Effector memory CD4-positive, alpha-beta T cell (primary cell): ENCODE results near the gene ZNF14.
"Not testable (repeated sequence)": the region's sequence is repeated elsewhere in the genome, so short reads cannot be mapped to it uniquely, and the experiment has no call there.

Experiments used
- DNase-seq, 3 donors: peaks; one replicate each; pipeline ENCODE4 v3.0.0-alpha.2; 2020
- H3K27ac ChIP-seq: 2 replicates; pipeline ENCODE4 v1.7.0; 2013; ENCODE audit warnings: mild to moderate bottlenecking, low read length, moderate library complexity; ENCODE audit not compliant: insufficient read depth, poor library complexity, severe bottlenecking
- H3K27me3 ChIP-seq: replicated peaks from 2 replicates; pipeline ENCODE4 v1.7.0; 2013; ENCODE audit warnings: mild to moderate bottlenecking, low read length; ENCODE audit not compliant: insufficient read depth, control insufficient read depth, poor library complexity, severe bottlenecking
- H3K36me3 ChIP-seq: 2 replicates; pipeline ENCODE4 v1.7.0; 2013; ENCODE audit warnings: mild to moderate bottlenecking, low read length, moderate library complexity; ENCODE audit not compliant: control insufficient read depth, insufficient read depth
- H3K4me1 ChIP-seq: 2 replicates; pipeline ENCODE4 v1.7.0; 2013; ENCODE audit warnings: low read length, mild to moderate bottlenecking; ENCODE audit not compliant: control insufficient read depth, insufficient read depth, poor library complexity, severe bottlenecking
- H3K4me3 ChIP-seq: 2 replicates; pipeline ENCODE4 v1.7.0; 2013; ENCODE audit warnings: low read length, low read depth, mild to moderate bottlenecking; ENCODE audit not compliant: insufficient read depth, poor library complexity, severe bottlenecking
- H3K9me3 ChIP-seq: 2 replicates; pipeline ENCODE4 v1.7.0; 2013; ENCODE audit warnings: mild to moderate bottlenecking, low read length, moderate library complexity; ENCODE audit not compliant: control insufficient read depth

ZNF14 gene

DNA sequence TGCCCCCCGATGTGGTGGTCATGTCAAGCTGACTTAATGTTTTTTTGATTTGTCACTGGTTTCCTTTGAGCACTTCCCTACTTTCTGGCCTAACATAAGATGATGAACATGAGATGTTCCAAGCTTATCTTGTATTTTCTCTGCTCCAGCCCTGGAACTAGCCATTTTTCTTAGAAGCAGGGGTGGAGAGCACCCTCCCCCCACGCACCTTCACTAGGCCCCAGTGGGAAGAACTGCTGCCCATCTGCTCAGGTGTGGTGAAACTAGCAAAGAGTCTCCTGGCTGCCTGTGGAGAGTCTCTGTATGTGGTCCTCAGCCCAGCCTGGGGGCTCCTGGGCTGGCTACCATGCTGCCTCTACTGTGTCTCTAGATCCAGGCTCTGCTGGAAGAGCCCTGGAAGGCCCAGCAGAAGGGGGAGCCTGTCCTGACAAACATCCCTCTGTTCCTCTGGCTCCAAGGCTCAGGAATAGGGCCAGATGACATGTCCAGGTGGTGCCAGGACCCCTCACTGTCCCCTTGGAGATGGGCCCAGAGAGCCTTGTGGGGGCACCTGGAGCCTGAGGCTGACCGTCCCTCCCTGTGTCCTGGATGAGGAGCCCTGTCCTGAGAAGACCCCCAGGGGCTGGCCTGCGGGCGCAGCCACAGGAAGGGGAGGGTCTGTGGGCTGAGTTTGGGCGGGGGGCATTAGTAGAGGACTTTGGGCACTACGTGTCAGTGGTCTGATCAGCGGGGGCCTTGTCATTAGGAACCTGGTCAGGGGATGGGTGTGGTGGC, 4.8 kb upstream of the ZNF14 start:
- H3K4me3 ChIP-seq: no peak overlapping the region
- H3K27me3 ChIP-seq: no peaks in the 10 kb centered on the region
- H3K4me1 ChIP-seq: peaks cover 2% of the 10 kb centered on the region
- no peak for DNase-seq
- no peaks in the 10 kb centered on the region for H3K36me3 ChIP-seq
- H3K9me3 ChIP-seq: no peaks in the 10 kb centered on the region
- H3K27ac ChIP-seq: no peak overlapping the region

- Histone ChIP-seq H3K27ac (no peak overlapping the region), H3K27me3 (no peaks in the 10 kb centered on the region), H3K9me3 (peaks cover 47% of the 10 kb centered on the region), H3K4me3 (no peak overlapping the region), H3K4me1 (no peaks in the 10 kb centered on the region), H3K36me3 (peaks cover 25% of the 10 kb centered on the region)
- no peak for DNase-seq
Measured at GRCh38 chr19:19721896-19722295, 11.0 kb downstream of the ZNF14 start.

DNA sequence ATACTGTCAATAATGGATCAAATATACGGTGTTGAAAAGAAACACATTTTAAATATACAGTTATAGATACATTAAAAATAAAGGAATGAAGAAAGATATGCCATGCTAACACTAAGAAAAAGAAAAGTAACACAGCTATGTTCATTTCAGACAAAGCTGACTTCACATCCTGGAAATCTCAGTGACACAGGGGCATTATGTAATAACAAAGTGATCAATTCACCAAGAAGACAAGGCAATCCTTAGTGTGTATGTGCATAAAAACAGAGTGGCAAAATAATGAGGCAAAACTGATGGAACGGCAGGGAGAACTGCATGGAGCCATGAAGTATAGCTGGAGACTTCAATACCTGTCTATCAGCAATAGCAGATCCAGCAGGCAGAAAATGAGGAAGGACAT, 13.1 kb downstream of the ZNF14 start:
- peaks cover 68% of the 10 kb centered on the region for H3K9me3 ChIP-seq
- DNase-seq: no peak
- H3K4me3 ChIP-seq: no peak overlapping the region

GRCh38 chr19:19711934-19712828, 20.7 kb downstream of the ZNF14 start:
- DNase-seq: no peak
- no peak overlapping the region for H3K27ac ChIP-seq
- H3K9me3 ChIP-seq: peaks cover 86% of the 10 kb centered on the region
- H3K36me3 ChIP-seq: peaks cover 53% of the 10 kb centered on the region
- H3K4me3 ChIP-seq: no peak overlapping the region
- no peaks in the 10 kb centered on the region for H3K4me1 ChIP-seq
- H3K27me3 ChIP-seq: no peaks in the 10 kb centered on the region

More for the DNA sequence above, 13.1 kb downstream of the ZNF14 start:
- H3K27me3 ChIP-seq: no peaks in the 10 kb centered on the region
- H3K27ac ChIP-seq: no peak overlapping the region
- peaks cover 38% of the 10 kb centered on the region for H3K36me3 ChIP-seq
- H3K4me1 ChIP-seq: no peaks in the 10 kb centered on the region

DNA sequence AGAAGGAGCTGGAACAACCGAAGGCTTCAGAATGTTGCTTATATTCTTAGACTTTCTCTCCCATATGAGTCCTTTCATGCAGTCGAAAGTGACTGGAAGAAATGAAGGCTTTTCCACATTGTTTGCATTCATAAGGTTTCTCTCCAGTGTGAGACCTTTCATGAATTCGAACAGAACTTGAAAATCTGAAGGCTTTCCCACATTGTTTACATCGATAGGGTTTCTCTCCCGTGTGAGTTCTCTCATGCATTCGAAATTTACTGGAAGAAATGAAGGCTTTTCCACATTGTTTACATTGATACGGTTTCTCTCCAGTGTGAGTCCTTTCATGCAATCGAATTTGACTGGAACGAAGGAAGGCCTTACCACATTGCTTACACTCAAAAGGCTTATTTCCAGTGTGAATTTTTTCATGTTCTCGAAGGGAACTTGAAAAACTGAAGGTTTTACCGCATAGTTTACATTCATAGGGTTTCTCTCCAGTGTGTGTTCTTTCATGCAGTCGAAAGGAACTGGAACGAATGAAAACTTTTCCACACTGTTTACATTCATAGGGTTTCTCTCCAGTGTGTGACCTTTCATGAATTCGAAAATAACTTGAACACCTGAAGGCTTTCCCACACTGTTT, 21.5 kb downstream of the ZNF14 start:
- no peak for DNase-seq
- H3K4me1 ChIP-seq: no peaks in the 10 kb centered on the region
- H3K27ac ChIP-seq: no peak overlapping the region
- H3K27me3 ChIP-seq: no peaks in the 10 kb centered on the region
- peaks cover 86% of the 10 kb centered on the region for H3K9me3 ChIP-seq
- H3K4me3 ChIP-seq: no peak overlapping the region
- H3K36me3 ChIP-seq: peaks cover 46% of the 10 kb centered on the region

GRCh38 chr19:19710506-19710905, 22.4 kb downstream of the ZNF14 start:
- no peak overlapping the region for H3K27ac ChIP-seq
- peaks cover 42% of the 10 kb centered on the region for H3K36me3 ChIP-seq
- peaks cover 84% of the 10 kb centered on the region for H3K9me3 ChIP-seq
- DNase-seq: no peak
- H3K27me3 ChIP-seq: no peaks in the 10 kb centered on the region
- H3K4me3 ChIP-seq: no peak overlapping the region
- no peaks in the 10 kb centered on the region for H3K4me1 ChIP-seq

- Histone ChIP-seq H3K27ac (no peak overlapping the region), H3K9me3 (peaks cover 34% of the 10 kb centered on the region), H3K4me1 (no peaks in the 10 kb centered on the region), H3K36me3 (no peaks in the 10 kb centered on the region), H3K4me3 (no peak overlapping the region), H3K27me3 (no peaks in the 10 kb centered on the region)
- DNase-seq: no peak
Measured at GRCh38 chr19:19704836-19705235, 28.1 kb downstream of the ZNF14 start.

DNA sequence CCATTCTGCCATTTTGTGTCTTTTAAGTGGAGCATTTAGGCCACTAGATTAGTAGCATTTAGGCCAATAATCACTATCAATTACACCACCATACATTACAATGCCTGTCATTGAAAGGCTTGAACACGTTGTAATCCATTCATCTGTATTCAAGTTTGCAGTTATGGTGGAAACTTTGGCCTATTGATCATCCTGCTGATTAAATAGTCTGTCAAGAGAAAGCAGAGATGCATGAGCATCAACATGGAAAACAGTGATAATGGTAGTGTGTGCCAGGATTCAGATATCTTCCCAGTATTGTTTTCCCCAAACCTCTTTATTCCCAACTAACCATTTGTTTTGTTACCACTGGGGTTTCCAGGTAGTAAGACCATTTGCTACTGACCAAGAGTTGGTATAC, 32.4 kb downstream of the ZNF14 start:
- H3K9me3 ChIP-seq, H3K27ac ChIP-seq, DNase-seq, H3K4me1 ChIP-seq, H3K27me3 ChIP-seq, H3K36me3 ChIP-seq, H3K4me3 ChIP-seq: not testable (repeated sequence)

GRCh38 chr19:19697589-19697988, 35.3 kb downstream of the ZNF14 start:
- no peaks in the 10 kb centered on the region for H3K9me3 ChIP-seq
- H3K4me3 ChIP-seq: no peak overlapping the region
- no peak for DNase-seq
- no peaks in the 10 kb centered on the region for H3K4me1 ChIP-seq
- H3K27me3 ChIP-seq: no peaks in the 10 kb centered on the region
- no peak overlapping the region for H3K27ac ChIP-seq
- H3K36me3 ChIP-seq: no peaks in the 10 kb centered on the region

GRCh38 chr19:19696386-19696785, 36.5 kb downstream of the ZNF14 start:
- Histone ChIP-seq H3K9me3 (no peaks in the 10 kb centered on the region), H3K4me3 (no peak overlapping the region), H3K4me1 (no peaks in the 10 kb centered on the region), H3K36me3 (no peaks in the 10 kb centered on the region), H3K27me3 (no peaks in the 10 kb centered on the region), H3K27ac (no peak overlapping the region)
- DNase-seq: no peak
